Liver (tissue), 9 donors: ENCODE data around the gene LMF2. TPM values are rescaled to one million over a fixed set of nuclear protein-coding genes. Genes with fewer than 3 reads are reported as not detected.

Experiments
- DNase-seq: peaks from one replicate; pipeline ENCODE4 v3.0.0-alpha.2; 2017; ENCODE audit warnings: low spot score
- H3K27ac ChIP-seq, 2 donors: one replicate each; pipeline ENCODE4 v1.7.0; 2013; ENCODE audit warnings: inconsistent platforms in 2 of 2, low read length in 2 of 2, control low read depth in 1 of 2, low read depth in 1 of 2, mild to moderate bottlenecking in 1 of 2
- H3K27me3 ChIP-seq, 4 donors: one replicate each; pipeline versions ENCODE4 v1.6.1 to v1.7.0; 2013; ENCODE audit warnings: low read length in 3 of 4, inconsistent platforms in 1 of 4, mild to moderate bottlenecking in 1 of 4, moderate library complexity in 1 of 4; ENCODE audit not compliant: control insufficient read depth in 4 of 4, insufficient read depth in 4 of 4
- H3K36me3 ChIP-seq, 4 donors: one replicate each; pipeline versions ENCODE4 v1.6.1 to v1.7.0; 2013; ENCODE audit warnings: low read length in 3 of 4, mild to moderate bottlenecking in 3 of 4, low read depth in 1 of 4, moderate library complexity in 1 of 4; ENCODE audit not compliant: control insufficient read depth in 4 of 4, insufficient read depth in 3 of 4
- H3K4me1 ChIP-seq, 4 donors: one replicate each; pipeline versions ENCODE4 v1.6.1 to v1.7.0; 2013; ENCODE audit warnings: low read length in 3 of 4, mild to moderate bottlenecking in 3 of 4, moderate library complexity in 1 of 4; ENCODE audit not compliant: control insufficient read depth in 4 of 4, insufficient read depth in 4 of 4
- H3K4me3 ChIP-seq, 3 donors: one replicate each; pipeline versions ENCODE4 v1.6.1 to v1.7.0; 2013; ENCODE audit warnings: low read length in 3 of 3, control low read depth in 1 of 3, low read depth in 1 of 3, mild to moderate bottlenecking in 1 of 3
- H3K9ac ChIP-seq, 2 donors: one replicate each; pipeline ENCODE4 v1.7.0; 2013; ENCODE audit warnings: low read length in 2 of 2, mild to moderate bottlenecking in 2 of 2, moderate library complexity in 2 of 2, control low read depth in 1 of 2, low read depth in 1 of 2
- H3K9me3 ChIP-seq, 4 donors: one replicate each; pipeline versions ENCODE4 v1.6.1 to v1.7.0; 2013; ENCODE audit warnings: low read length in 3 of 4; ENCODE audit not compliant: control insufficient read depth in 4 of 4
- ATF3 ChIP-seq: IDR thresholded peaks from 2 replicates; pipeline ENCODE4 v1.6.1; 2016; ENCODE audit warnings: antibody characterized with exemption
- CTCF ChIP-seq: fragments of 150-350 bp; IDR thresholded peaks from 2 replicates; pipeline ENCODE4 v1.5.1; 2017; ENCODE audit warnings: improper control_type of control experiment, low read depth, low read length; ENCODE audit not compliant: missing input control
- EGR1 ChIP-seq, 2 donors: IDR thresholded peaks; 2 replicates each; pipeline ENCODE4 v1.6.1; 2016 to 2018; ENCODE audit warnings: antibody characterized with exemption in 2 of 2, low read depth in 2 of 2
- FOXA1 ChIP-seq: IDR thresholded peaks from 2 replicates; pipeline ENCODE4 v1.6.1; 2016; ENCODE audit warnings: antibody characterized with exemption
- HNF4A ChIP-seq, 2 donors: conservative IDR thresholded peaks; 2 replicates each; pipeline ENCODE4 v1.6.1; 2016; ENCODE audit warnings: antibody characterized with exemption in 2 of 2, mild to moderate bottlenecking in 2 of 2
- HNF4G ChIP-seq: IDR thresholded peaks from 2 replicates; pipeline ENCODE4 v1.6.1; 2016; ENCODE audit warnings: antibody characterized with exemption
- NR2F2 ChIP-seq: IDR thresholded peaks from 2 replicates; pipeline ENCODE4 v1.6.1; 2016; ENCODE audit warnings: antibody characterized with exemption
- REST ChIP-seq: IDR thresholded peaks from 2 replicates; pipeline ENCODE4 v1.6.1; 2016; ENCODE audit warnings: antibody characterized with exemption, mild to moderate bottlenecking
- SP1 ChIP-seq: IDR thresholded peaks from 2 replicates; pipeline ENCODE4 v1.6.1; 2018; ENCODE audit warnings: antibody characterized with exemption, mild to moderate bottlenecking
- TAF1 ChIP-seq: conservative IDR thresholded peaks from 2 replicates; pipeline ENCODE4 v1.6.1; 2016; ENCODE audit warnings: antibody characterized with exemption, mild to moderate bottlenecking
- ZBTB33 ChIP-seq: IDR thresholded peaks from 2 replicates; pipeline ENCODE4 v1.6.1; 2016; ENCODE audit warnings: antibody characterized with exemption
- WGBS: extraction: QIAGEN DNeasy Blood & Tissue Kit; methylation state at CpG from one replicate; pipeline ENCODE4 v1.1.7; 2013; 5-methylcytosine and 5-hydroxymethylcytosine counted together
- polyA plus RNA-seq, 2 donors: library from polyadenylated mRNA; stranded (reverse) in 1 of 2; unstranded in 1 of 2; fragments of 200-250 nt in 1 of 2; fragments of >200 nt in 1 of 2; fragmentation: Nextera tagmentation in 1 of 2; extraction: Ambion mirVana in 1 of 2; gene quantifications; one replicate each; pipeline versions ENCODE4 v1.2.1 to v1.2.3, GENCODE V29; 2013 to 2015
- total RNA-seq, 2 donors: library from RNA; depleted of rRNA; stranded (reverse); fragments of >200 nt; gene quantifications; one replicate each; pipeline ENCODE4 v1.2.3, GENCODE V29; 2014
- donor health status: healthy.
- donor health status: healthy.
- donor health status: healthy.
- donor health status: healthy.
- donor health status: healthy.

Gene LMF2
- total and polyA plus RNA-seq, 4 donors = 16.7 to 35.6 (median 25.9) TPM

DNA sequence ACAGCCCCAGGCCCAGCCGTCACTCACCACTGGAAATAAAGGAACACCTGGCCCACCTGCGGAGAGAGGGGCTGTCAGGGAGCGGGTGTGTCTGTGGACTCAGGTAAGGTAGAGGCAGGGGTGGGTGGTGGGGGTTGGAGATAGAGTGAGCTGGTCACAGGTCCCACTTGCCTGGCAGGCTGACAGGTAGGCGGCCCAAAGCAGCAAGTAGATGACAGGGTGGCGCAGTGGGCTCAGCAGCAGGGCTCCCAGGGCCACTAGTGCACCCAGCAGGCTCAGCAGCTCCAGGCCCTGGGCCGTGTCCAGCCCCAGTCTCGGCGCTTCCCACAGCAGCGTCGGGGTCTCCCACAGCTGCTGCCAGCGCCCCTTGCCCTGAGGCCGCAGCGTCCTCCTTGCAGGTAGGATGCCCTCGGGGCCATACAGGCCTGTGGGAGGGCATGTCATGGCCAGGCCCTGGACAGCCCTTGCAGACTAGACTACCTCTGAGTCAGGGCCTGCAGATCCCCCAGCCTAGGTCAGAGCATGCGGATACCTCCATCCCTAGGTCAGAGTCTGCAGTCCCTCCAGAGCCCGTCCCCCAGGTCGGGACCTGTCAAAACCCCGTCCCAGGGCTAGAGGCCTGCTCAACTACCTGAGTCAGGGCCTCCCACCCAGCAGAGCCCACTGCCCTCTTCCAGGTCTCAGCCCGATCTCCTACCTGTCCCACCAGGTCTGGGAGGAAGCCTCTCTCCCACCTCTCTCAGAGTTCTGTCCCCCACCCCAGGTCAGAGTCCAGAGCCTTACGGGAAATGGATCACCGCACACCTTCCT lies 686 bp downstream of the LMF2 start:
- Histone ChIP-seq H3K9ac (peak overlapping the region; percentile 45 to 99), H3K27me3 (no peaks in the 10 kb centered on the region), H3K27ac (peak overlapping the region; percentile 42 to 67), H3K36me3 (peaks cover 0 to 21% (median 7%) of the 10 kb centered on the region in 4 donors), H3K9me3 (no peaks in the 10 kb centered on the region), H3K4me3 (peak overlapping the region; percentile 86 to 89 (median 87)), H3K4me1 (peaks cover 11 to 27% (median 24%) of the 10 kb centered on the region in 4 donors)
- WGBS = 31% methylated on average over 21 of the region's 21 CpGs
- DNase-seq = no peak
- TF ChIP-seq REST (no peak), HNF4A (conservative IDR thresholded peaks at IDR 0.05) (no peak), HNF4G (no peak), CTCF (no peak), FOXA1 (no peak)

GRCh38 chr22:50505776-50506610 lies 1.5 kb downstream of the LMF2 start:
- H3K27ac ChIP-seq = no peak overlapping the region
- H3K27me3 ChIP-seq = no peaks in the 10 kb centered on the region
- H3K9me3 ChIP-seq = no peaks in the 10 kb centered on the region
- H3K36me3 ChIP-seq = peaks cover 0 to 21% (median 7%) of the 10 kb centered on the region in 4 donors
- peaks cover 11 to 27% (median 24%) of the 10 kb centered on the region in 4 donors for H3K4me1 ChIP-seq
- 93% methylated on average over 41 of the region's 41 CpGs for WGBS
- DNase-seq = no peak
- TF ChIP-seq TAF1 (no peak), HNF4G (no peak)
- H3K4me3 ChIP-seq = peak overlapping the region in 1 of 3 donors; percentile 89
- no peak overlapping the region for H3K9ac ChIP-seq

- peaks cover 0 to 21% (median 7%) of the 10 kb centered on the region in 4 donors for H3K36me3 ChIP-seq
- H3K27me3 ChIP-seq = no peaks in the 10 kb centered on the region
- H3K4me1 ChIP-seq = peaks cover 11 to 27% (median 24%) of the 10 kb centered on the region in 4 donors
- no peak overlapping the region for H3K4me3 ChIP-seq
- H3K27ac ChIP-seq = no peak overlapping the region
- DNase-seq = no peak
- no peaks in the 10 kb centered on the region for H3K9me3 ChIP-seq
- WGBS = 95% methylated on average over 14 of the region's 14 CpGs
- no peak overlapping the region for H3K9ac ChIP-seq
- TF ChIP-seq ATF3 (no peak), EGR1 (IDR thresholded peaks at IDR 0.05; ENCODE audit: low read depth in 2 of 2) (no peak), ZBTB33 (no peak), CTCF (no peak), SP1 (no peak), NR2F2 (no peak), HNF4G (no peak)
These were observed 2.2 kb downstream of the LMF2 start for GRCh38 chr22:50505276-50505775.
